IPS-18a (cell line): ENCODE data around the gene UTRN.

Experiments
- H3K27ac ChIP-seq: one replicate; pipeline ENCODE4 v1.5.1; 2013; ENCODE audit warnings: low read length
- H3K27me3 ChIP-seq: one replicate; pipeline ENCODE4 v1.6.1; 2013; ENCODE audit warnings: mild to moderate bottlenecking, low read length; ENCODE audit not compliant: control insufficient read depth, insufficient read depth
- H3K36me3 ChIP-seq: one replicate; pipeline ENCODE4 v1.6.1; 2013; ENCODE audit warnings: low read depth, low read length; ENCODE audit not compliant: control insufficient read depth
- H3K4me1 ChIP-seq: one replicate; pipeline ENCODE4 v1.6.1; 2013; ENCODE audit warnings: low read depth, low read length; ENCODE audit not compliant: control insufficient read depth
- H3K4me3 ChIP-seq: one replicate; pipeline ENCODE4 v1.5.1; 2013; ENCODE audit warnings: low read length
- H3K9ac ChIP-seq: one replicate; pipeline ENCODE4 v1.6.1; 2013; ENCODE audit warnings: mild to moderate bottlenecking, low read length, moderate library complexity
- H3K9me3 ChIP-seq: one replicate; pipeline ENCODE4 v1.6.1; 2013; ENCODE audit warnings: low read depth, low read length; ENCODE audit not compliant: control insufficient read depth

The UTRN gene

DNA sequence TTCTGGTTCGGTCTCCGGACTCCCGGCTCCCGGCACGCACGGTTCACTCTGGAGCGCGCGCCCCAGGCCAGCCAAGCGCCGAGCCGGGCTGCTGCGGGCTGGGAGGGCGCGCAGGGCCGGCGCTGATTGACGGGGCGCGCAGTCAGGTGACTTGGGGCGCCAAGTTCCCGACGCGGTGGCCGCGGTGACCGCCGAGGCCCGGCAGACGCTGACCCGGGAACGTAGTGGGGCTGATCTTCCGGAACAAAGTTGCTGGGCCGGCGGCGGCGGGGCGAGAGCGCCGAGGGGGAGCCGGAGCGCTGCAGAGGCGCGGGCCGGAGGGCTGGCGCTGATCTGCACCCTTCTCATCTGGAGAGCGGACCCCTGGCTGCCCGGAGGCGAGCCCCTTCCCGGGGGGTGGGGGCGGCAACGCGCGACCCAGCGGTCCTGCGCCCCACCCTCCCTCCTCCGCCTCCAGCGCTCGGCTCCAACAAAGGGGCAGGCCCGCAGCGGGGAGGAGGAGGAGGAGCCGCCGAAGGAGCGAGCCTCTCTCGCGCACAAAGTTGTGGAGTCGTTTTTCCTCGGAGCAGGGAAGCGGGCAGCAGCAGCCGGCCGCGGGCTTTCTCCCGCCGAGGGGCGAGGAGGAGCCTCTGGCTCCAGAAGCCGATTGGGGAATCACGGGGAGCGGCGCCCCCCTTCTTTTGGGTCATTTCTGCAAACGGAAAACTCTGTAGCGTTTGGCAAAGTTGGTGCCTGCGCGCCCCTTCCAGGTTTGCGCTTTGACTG, at the start of gene UTRN:
UTRN (plus strand) TSS at position 553 of the 765 bp plus-strand sequence. CDS start 6,494 bp downstream, outside the sequence.
- H3K27me3 ChIP-seq = peaks cover 35% of the 10 kb centered on the region
- H3K9me3 ChIP-seq = no peaks in the 10 kb centered on the region
- H3K4me1 ChIP-seq = peaks cover 12% of the 10 kb centered on the region
- peak within 1 kb of the TSS; percentile 75 for H3K9ac ChIP-seq
- no peaks in the 10 kb centered on the region for H3K36me3 ChIP-seq
- H3K4me3 ChIP-seq = peak within 1 kb of the TSS; percentile 88
- H3K27ac ChIP-seq = no peak within 1 kb of the TSS

DNA sequence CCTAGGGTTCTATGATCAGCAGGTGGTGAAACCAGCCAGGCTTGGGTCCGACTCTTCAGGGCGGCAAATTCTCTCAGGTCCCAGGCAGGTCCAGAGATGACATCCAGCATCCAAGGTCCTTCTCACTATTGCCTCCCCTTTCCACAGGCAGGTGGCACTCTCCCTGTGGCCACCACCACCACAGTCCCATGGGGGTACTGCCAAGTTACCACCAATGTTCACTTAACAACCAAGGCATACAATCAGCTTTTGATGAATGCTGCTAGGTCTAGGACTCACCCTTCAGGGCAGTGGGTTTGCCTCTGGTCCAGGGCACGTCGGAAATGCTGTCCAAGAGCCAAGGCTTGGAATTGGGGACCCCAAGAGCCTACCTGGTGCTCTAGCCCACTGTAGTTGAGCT, 40.4 kb upstream of the UTRN start:
- no peaks in the 10 kb centered on the region for H3K36me3 ChIP-seq
- H3K9ac ChIP-seq = no peak overlapping the region
- H3K4me3 ChIP-seq = no peak overlapping the region
- no peaks in the 10 kb centered on the region for H3K27me3 ChIP-seq
- H3K9me3 ChIP-seq = no peaks in the 10 kb centered on the region
- H3K27ac ChIP-seq = no peak overlapping the region
- H3K4me1 ChIP-seq = no peaks in the 10 kb centered on the region

- no peak overlapping the region for H3K4me3 ChIP-seq
- H3K36me3 ChIP-seq = no peaks in the 10 kb centered on the region
- no peaks in the 10 kb centered on the region for H3K9me3 ChIP-seq
- H3K9ac ChIP-seq = no peak overlapping the region
- peaks cover 3% of the 10 kb centered on the region for H3K4me1 ChIP-seq
- no peaks in the 10 kb centered on the region for H3K27me3 ChIP-seq
- no peak overlapping the region for H3K27ac ChIP-seq
Observed at GRCh38 chr6:144246988-144247387, 38.1 kb upstream of the UTRN start.

DNA sequence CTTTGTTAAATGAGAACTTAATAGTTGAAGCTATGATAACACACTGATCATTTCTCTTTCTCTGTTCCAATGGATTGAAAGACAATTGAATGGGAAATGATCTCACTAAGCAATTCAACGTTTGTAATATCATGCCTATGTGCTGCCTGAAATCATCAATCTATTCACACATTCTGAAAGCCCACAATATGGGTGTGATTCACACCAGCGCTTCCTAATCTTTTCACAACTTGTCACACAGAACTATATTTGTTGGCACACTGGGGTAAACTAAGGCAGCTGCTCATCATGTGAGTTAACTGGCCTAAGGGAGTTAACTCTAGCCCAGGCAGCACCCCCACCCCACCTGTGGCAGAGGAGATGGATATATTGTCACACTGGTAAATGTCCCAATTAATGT, 37.1 kb upstream of the UTRN start:
- Histone ChIP-seq H3K9ac (no peak overlapping the region), H3K27ac (no peak overlapping the region), H3K36me3 (no peaks in the 10 kb centered on the region), H3K9me3 (no peaks in the 10 kb centered on the region), H3K4me3 (no peak overlapping the region), H3K27me3 (no peaks in the 10 kb centered on the region), H3K4me1 (peaks cover 3% of the 10 kb centered on the region)

- Histone ChIP-seq H3K36me3 (no peaks in the 10 kb centered on the region), H3K9ac (no peak overlapping the region), H3K27me3 (no peaks in the 10 kb centered on the region), H3K9me3 (no peaks in the 10 kb centered on the region), H3K4me1 (peaks cover 3% of the 10 kb centered on the region), H3K4me3 (no peak overlapping the region), H3K27ac (no peak overlapping the region)
Observed at GRCh38 chr6:144248476-144249301, 36.4 kb upstream of the UTRN start.

DNA sequence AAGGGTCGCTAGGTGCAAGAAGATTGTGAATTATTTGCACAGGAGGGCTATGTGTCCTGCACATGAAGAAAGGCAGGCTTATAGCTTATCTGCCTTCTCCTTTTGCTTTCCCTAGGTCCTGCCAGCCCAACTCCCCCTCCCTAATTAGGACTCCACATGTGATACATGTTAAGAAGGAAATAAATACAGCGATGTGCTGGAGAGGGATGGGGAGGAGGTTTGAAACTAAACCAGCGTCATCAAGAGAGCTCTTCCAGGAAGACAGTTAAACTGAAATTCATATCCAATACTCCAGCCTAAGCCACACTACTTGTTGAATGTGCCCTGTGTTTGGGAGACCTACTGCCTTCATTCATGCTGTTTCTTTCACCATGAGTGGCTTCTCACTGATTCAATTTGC, 34.9 kb upstream of the UTRN start:
- H3K9ac ChIP-seq = no peak overlapping the region
- H3K36me3 ChIP-seq = no peaks in the 10 kb centered on the region
- no peak overlapping the region for H3K27ac ChIP-seq
- H3K27me3 ChIP-seq = no peaks in the 10 kb centered on the region
- H3K4me3 ChIP-seq = no peak overlapping the region
- H3K9me3 ChIP-seq = no peaks in the 10 kb centered on the region
- peaks cover 3% of the 10 kb centered on the region for H3K4me1 ChIP-seq

DNA sequence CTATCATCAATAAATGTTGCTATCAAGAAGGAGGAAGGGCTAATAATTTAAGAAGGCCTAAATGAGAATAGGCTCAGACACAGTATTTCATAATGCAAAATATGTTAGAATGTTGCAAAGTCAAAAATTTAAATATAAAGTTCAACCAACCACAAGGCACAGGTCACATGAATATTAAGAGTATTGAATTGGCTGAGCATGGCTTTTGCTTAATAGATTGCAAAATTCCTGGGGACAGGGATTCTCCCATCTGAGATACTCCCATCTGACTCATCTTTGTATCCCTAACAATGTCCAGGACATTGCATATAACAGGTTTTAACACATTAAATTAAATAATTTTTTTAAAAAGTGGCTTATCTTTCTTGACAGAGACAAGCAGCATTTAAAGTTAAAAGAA, 32.9 kb upstream of the UTRN start:
- Histone ChIP-seq H3K27me3 (no peaks in the 10 kb centered on the region), H3K4me3 (no peak overlapping the region), H3K27ac (no peak overlapping the region), H3K4me1 (peaks cover 3% of the 10 kb centered on the region), H3K36me3 (no peaks in the 10 kb centered on the region), H3K9me3 (no peaks in the 10 kb centered on the region), H3K9ac (no peak overlapping the region)

GRCh38 chr6:144259986-144260385, 25.1 kb upstream of the UTRN start:
- no peaks in the 10 kb centered on the region for H3K36me3 ChIP-seq
- H3K4me3 ChIP-seq = no peak overlapping the region
- no peaks in the 10 kb centered on the region for H3K27me3 ChIP-seq
- H3K4me1 ChIP-seq = peaks cover 12% of the 10 kb centered on the region
- H3K9me3 ChIP-seq = no peaks in the 10 kb centered on the region
- H3K9ac ChIP-seq = no peak overlapping the region
- no peak overlapping the region for H3K27ac ChIP-seq

GRCh38 chr6:144262470-144263369, 22.4 kb upstream of the UTRN start:
- Histone ChIP-seq H3K9me3 (no peaks in the 10 kb centered on the region), H3K27ac (no peak overlapping the region), H3K36me3 (no peaks in the 10 kb centered on the region), H3K4me1 (peaks cover 27% of the 10 kb centered on the region), H3K27me3 (no peaks in the 10 kb centered on the region), H3K9ac (no peak overlapping the region), H3K4me3 (no peak overlapping the region)

- no peak overlapping the region for H3K9ac ChIP-seq
- H3K36me3 ChIP-seq = no peaks in the 10 kb centered on the region
- no peaks in the 10 kb centered on the region for H3K27me3 ChIP-seq
- no peak overlapping the region for H3K4me3 ChIP-seq
- H3K27ac ChIP-seq = no peak overlapping the region
- H3K9me3 ChIP-seq = no peaks in the 10 kb centered on the region
- H3K4me1 ChIP-seq = peaks cover 27% of the 10 kb centered on the region
Observed at GRCh38 chr6:144263786-144264185, 21.3 kb upstream of the UTRN start.
